ENCODE data around the gene CHD2. TPM values are rescaled to one million over a fixed set of nuclear protein-coding genes. Genes with fewer than 3 reads are reported as not detected.

Gene CHD2
- total RNA-seq, 1 experiment from 2014 or later, result 81.8 TPM

DNA sequence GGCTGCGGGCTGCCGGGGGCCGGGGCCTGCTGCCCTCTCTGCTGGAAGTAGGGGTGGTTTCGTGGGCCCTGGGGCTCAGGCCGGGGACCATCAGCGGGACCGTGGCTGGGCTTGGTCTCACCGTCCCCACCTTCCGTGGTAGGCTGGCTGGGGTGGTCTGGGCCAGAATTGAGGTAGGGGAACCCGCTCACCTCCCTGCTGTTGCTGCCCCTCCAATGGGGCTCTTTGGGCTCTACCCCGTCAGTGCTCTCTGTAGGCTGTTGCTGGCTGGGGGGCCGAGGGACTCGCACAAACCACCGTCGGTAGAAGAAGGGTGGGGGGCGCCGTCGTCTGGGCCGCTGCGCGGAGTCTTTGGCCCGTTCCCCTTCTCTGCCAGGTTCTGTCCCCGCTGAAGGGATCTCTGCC lies 165.5 kb downstream of the CHD2 start:
- TF ChIP-seq POLR2AphosphoS5 (IDR thresholded peaks at IDR 0.05; ENCODE audit: low read depth, low read length), result no peak
- TF ChIP-seq, protein P1, sequence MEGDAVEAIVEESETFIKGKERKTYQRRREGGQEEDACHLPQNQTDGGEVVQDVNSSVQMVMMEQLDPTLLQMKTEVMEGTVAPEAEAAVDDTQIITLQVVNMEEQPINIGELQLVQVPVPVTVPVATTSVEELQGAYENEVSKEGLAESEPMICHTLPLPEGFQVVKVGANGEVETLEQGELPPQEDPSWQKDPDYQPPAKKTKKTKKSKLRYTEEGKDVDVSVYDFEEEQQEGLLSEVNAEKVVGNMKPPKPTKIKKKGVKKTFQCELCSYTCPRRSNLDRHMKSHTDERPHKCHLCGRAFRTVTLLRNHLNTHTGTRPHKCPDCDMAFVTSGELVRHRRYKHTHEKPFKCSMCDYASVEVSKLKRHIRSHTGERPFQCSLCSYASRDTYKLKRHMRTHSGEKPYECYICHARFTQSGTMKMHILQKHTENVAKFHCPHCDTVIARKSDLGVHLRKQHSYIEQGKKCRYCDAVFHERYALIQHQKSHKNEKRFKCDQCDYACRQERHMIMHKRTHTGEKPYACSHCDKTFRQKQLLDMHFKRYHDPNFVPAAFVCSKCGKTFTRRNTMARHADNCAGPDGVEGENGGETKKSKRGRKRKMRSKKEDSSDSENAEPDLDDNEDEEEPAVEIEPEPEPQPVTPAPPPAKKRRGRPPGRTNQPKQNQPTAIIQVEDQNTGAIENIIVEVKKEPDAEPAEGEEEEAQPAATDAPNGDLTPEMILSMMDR (IDR thresholded peaks at IDR 0.05), result no peak
- no peak for TF ChIP-seq TCF7L2 (IDR thresholded peaks at IDR 0.05; ENCODE audit: low read depth, low read length)
- no peak for TF ChIP-seq SIN3A (IDR thresholded peaks at IDR 0.05; ENCODE audit: borderline replicate concordance, insufficient read depth, low read depth, low read length)
- TF ChIP-seq, protein P2, sequence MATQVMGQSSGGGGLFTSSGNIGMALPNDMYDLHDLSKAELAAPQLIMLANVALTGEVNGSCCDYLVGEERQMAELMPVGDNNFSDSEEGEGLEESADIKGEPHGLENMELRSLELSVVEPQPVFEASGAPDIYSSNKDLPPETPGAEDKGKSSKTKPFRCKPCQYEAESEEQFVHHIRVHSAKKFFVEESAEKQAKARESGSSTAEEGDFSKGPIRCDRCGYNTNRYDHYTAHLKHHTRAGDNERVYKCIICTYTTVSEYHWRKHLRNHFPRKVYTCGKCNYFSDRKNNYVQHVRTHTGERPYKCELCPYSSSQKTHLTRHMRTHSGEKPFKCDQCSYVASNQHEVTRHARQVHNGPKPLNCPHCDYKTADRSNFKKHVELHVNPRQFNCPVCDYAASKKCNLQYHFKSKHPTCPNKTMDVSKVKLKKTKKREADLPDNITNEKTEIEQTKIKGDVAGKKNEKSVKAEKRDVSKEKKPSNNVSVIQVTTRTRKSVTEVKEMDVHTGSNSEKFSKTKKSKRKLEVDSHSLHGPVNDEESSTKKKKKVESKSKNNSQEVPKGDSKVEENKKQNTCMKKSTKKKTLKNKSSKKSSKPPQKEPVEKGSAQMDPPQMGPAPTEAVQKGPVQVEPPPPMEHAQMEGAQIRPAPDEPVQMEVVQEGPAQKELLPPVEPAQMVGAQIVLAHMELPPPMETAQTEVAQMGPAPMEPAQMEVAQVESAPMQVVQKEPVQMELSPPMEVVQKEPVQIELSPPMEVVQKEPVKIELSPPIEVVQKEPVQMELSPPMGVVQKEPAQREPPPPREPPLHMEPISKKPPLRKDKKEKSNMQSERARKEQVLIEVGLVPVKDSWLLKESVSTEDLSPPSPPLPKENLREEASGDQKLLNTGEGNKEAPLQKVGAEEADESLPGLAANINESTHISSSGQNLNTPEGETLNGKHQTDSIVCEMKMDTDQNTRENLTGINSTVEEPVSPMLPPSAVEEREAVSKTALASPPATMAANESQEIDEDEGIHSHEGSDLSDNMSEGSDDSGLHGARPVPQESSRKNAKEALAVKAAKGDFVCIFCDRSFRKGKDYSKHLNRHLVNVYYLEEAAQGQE (IDR thresholded peaks at IDR 0.05; ENCODE audit: insufficient read depth in 1 of 2, low read depth in 2 of 2, low read length in 1 of 2), result no peak
- H3K4me1 ChIP-seq (ENCODE audit: control insufficient read depth, insufficient read depth, low read length), result no peaks in the 10 kb centered on the region
- no peaks in the 10 kb centered on the region for H3K36me3 ChIP-seq (ENCODE audit: control insufficient read depth, insufficient read depth, low read length)
- H3K4me3 ChIP-seq (ENCODE audit: low read depth in 2 of 2, low read length in 2 of 2), result no peak overlapping the region
- H3K9me3 ChIP-seq (ENCODE audit: control insufficient read depth, insufficient read depth, low read depth, low read length), result no peaks in the 10 kb centered on the region
- POLR2A ChIA-PET, result no interaction called here
- intact Hi-C loops (cut with micrococcal nuclease; ENCODE audit: unreplicated experiment), result no loop called here
- BruUV-seq (replicated peaks), result no TSS peak
- ATAC-seq (no peak), DNase-seq (ENCODE audit: low read depth, low spot score) (no peak)
- no peak overlapping the region for H3K27ac ChIP-seq (ENCODE audit: low read length)
- CTCF ChIA-PET, result interaction anchor here (0.6 kb wide), 1 partner anchor 28 kb away, joined by 4 read pairs; no protein-coding TSS in a partner anchor
- H3K27me3 ChIP-seq (ENCODE audit: control insufficient read depth, insufficient read depth, low read length), result no peaks in the 10 kb centered on the region; the same call in 1 of the 2 replicates
- in situ Hi-C loops (cut with HindIII; ENCODE audit: low pct_unique_long_range_greater_than_20kb, low sequenced_read_pairs), result no loop called here

DNA sequence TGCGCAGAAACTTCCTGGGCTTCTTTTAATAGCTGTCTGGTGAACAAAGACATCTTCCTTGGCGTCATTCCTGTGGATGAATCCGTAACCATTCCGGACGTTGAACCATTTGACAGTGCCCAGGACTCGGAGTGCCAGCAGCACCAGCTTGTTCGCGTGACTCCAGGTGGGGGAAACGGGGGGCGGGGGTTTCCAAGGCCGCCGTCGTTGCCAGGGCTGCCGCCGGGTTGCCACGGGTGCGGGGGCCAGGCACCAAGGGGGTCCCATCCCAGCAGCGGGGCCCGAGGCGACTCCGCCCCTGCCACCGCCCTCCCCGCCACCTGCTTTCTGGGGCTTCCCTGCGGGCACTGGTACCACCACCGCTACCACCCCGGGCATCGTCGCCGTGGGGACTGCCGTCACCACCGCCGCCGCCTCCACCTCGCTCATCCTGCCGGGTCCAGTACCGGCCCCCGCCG lies 166.1 kb downstream of the CHD2 start:
- intact Hi-C loops (cut with micrococcal nuclease; ENCODE audit: unreplicated experiment), result no loop called here
- CTCF ChIA-PET, result interaction anchor here (0.6 kb wide), 1 partner anchor 29 kb away, joined by 4 read pairs; no protein-coding TSS in a partner anchor
- TF ChIP-seq, protein P1 (IDR thresholded peaks at IDR 0.05), result no peak
- TF ChIP-seq SIN3A (IDR thresholded peaks at IDR 0.05; ENCODE audit: borderline replicate concordance, insufficient read depth, low read depth, low read length) (no peak), POLR2AphosphoS5 (IDR thresholded peaks at IDR 0.05; ENCODE audit: low read depth, low read length) (no peak)
- TF ChIP-seq, protein P2 (IDR thresholded peaks at IDR 0.05; ENCODE audit: insufficient read depth in 1 of 2, low read depth in 2 of 2, low read length in 1 of 2), result no peak
- DNase-seq (ENCODE audit: low read depth, low spot score) (no peak), ATAC-seq (no peak)
- Histone ChIP-seq H3K4me1 (ENCODE audit: control insufficient read depth, insufficient read depth, low read length) (no peaks in the 10 kb centered on the region), H3K27me3 (ENCODE audit: control insufficient read depth, insufficient read depth, low read length) (peaks cover 6% of the 10 kb centered on the region), H3K36me3 (ENCODE audit: control insufficient read depth, insufficient read depth, low read length) (no peaks in the 10 kb centered on the region), H3K9me3 (ENCODE audit: control insufficient read depth, insufficient read depth, low read depth, low read length) (no peaks in the 10 kb centered on the region), H3K27ac (ENCODE audit: low read length) (no peak overlapping the region), H3K4me3 (ENCODE audit: low read depth in 2 of 2, low read length in 2 of 2) (no peak overlapping the region)
- no TSS peak for BruUV-seq (replicated peaks)
- POLR2A ChIA-PET, result no interaction called here
- in situ Hi-C loops (cut with HindIII; ENCODE audit: low pct_unique_long_range_greater_than_20kb, low sequenced_read_pairs), result no loop called here
